Left renal pelvis (tissue), 4 donors: ENCODE measurements around the gene RAB5B. TPM values are rescaled to one million over a fixed set of nuclear protein-coding genes. Genes with fewer than 3 reads are reported as not detected.

Source experiments
- DNase-seq, 4 donors: peaks; one replicate each; pipeline ENCODE4 v3.0.0-alpha.2; 2013; ENCODE audit warnings: low read depth in 4 of 4, low spot score in 3 of 4
- polyA plus RNA-seq, 4 donors: library from polyadenylated mRNA; unstranded; fragments of 120-200 nt; gene quantifications; one replicate each; pipeline ENCODE4 v1.2.1, GENCODE V29; 2013; ENCODE audit not compliant: insufficient read length in 4 of 4

Gene RAB5B
- polyA plus RNA-seq: 100 to 1,000 TPM; 140 to 172 (median 166) TPM

- peak; percentile 99 to 100 (median 100) for DNase-seq
Observed at GRCh38 chr12:55973599-55974307, at the start of gene RAB5B. TSS of gene RAB5B (plus strand) at chr12:55974078. CDS start at chr12:55986961, 12,883 bp downstream.

- no peak for DNase-seq
Observed at GRCh38 chr12:55925371-55925770, 48.5 kb upstream of the RAB5B start.

- no peak for DNase-seq
Observed at GRCh38 chr12:55925870-55926737, 47.8 kb upstream of the RAB5B start.

- peak; percentile 82 to 89 (median 85) for DNase-seq
Observed at GRCh38 chr12:55926738-55927587, 46.9 kb upstream of the RAB5B start.

- DNase-seq: no peak
Observed at GRCh38 chr12:55927588-55928502, 46.0 kb upstream of the RAB5B start, which contains the start of gene PYM1. TSS of gene PYM1 (minus strand) at chr12:55927894. CDS start at chr12:55927761, 133 bp downstream.

- DNase-seq: no peak
Observed at GRCh38 chr12:55929306-55929791, 44.5 kb upstream of the RAB5B start.

- no peak for DNase-seq
Observed at GRCh38 chr12:55930771-55931316, 43.0 kb upstream of the RAB5B start, which contains the start of gene DGKA. TSS of gene DGKA (plus strand) at chr12:55931162. CDS start at chr12:55936504, 5,342 bp downstream.

- no peak for DNase-seq
Observed at GRCh38 chr12:55931317-55931779, 42.5 kb upstream of the RAB5B start.

- DNase-seq: peak in 1 of 4 donors; percentile 49
Observed at GRCh38 chr12:55931780-55932550, 41.9 kb upstream of the RAB5B start.

GRCh38 chr12:55932551-55932910 lies 41.3 kb upstream of the RAB5B start:
- DNase-seq: no peak

- DNase-seq: no peak
Observed at GRCh38 chr12:55933169-55933798, 40.6 kb upstream of the RAB5B start.

- DNase-seq: no peak
Observed at GRCh38 chr12:55933799-55934742, 39.8 kb upstream of the RAB5B start.

- no peak for DNase-seq
Observed at GRCh38 chr12:55934773-55935172, 39.1 kb upstream of the RAB5B start.

GRCh38 chr12:55935738-55936151 lies 38.1 kb upstream of the RAB5B start:
- DNase-seq: no peak

- DNase-seq: no peak
Observed at GRCh38 chr12:55937981-55938380, 35.9 kb upstream of the RAB5B start.

GRCh38 chr12:55938826-55939501 lies 34.9 kb upstream of the RAB5B start:
- DNase-seq: no peak
